ENCODE data around the gene MCC. TPM values are rescaled to one million over a fixed set of nuclear protein-coding genes. Genes with fewer than 3 reads are reported as not detected.

Gene MCC
- polyA plus RNA-seq, 1 donor (not counting 4 experiments of a cell fraction or from before 2014, with no cell fraction given), result 24.6 TPM

DNA sequence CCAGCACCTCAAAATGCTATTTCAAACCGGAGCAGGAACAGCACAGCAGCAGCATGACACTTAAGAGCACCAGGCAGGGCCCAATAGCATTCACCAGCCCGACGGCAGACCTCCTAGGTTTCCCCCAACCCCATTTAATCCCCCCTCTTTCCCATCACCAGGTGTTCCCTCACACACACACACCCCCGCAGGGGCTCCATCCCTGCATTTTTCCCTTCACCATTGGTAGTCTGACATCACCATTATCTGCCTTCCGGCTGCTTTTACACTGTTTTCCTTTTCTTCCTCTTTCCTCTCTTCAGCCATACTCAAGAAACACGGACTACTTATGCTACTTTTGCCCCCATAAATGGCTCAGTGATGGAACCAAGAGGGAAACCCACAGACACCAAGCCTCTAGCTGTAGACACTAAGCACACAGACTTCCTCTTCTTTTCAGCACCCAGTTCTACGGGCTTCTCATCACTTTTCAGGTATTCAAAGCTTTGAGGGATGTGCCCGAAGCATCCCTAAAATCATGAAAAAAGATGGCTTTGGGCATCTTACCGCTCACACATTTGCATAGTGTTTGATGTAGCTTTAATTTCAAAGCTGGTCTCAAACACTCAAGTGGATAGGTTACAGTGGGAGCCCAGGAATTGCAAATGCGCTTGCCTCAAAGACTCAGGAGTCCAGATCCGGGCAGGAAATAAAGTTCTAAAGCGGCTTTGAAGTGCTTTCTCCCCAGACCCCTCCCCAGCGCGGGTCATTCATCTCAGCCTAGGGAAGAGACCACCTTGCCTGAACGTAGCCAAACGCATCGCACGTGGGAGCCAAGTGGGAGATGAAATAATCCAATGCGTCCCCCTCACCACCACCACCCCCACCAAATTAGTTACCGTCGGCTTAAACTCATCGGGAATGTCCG lies 194.9 kb downstream of the MCC start:
- peak overlapping the region; percentile 85 for H3K4me2 ChIP-seq (ENCODE audit: control insufficient read depth, extremely low read depth, insufficient read depth, low read depth, low read length)
- H3K27me3 ChIP-seq (ENCODE audit: control insufficient read depth, extremely low read depth, insufficient read depth, low read length), result no peaks in the 10 kb centered on the region
- no peak for DNase-seq (ENCODE audit: low read depth, low spot score)
- peaks cover 58% of the 10 kb centered on the region for H3K79me2 ChIP-seq (ENCODE audit: control insufficient read depth, insufficient read depth, low read length)
- H3K27ac ChIP-seq (ENCODE audit: control insufficient read depth, insufficient read depth, low read length), result peak overlapping the region; percentile 85
- peaks cover 22% of the 10 kb centered on the region for H3K4me1 ChIP-seq (ENCODE audit: control insufficient read depth, extremely low read depth, insufficient read depth, low read length)
- H3K36me3 ChIP-seq (ENCODE audit: control insufficient read depth in 2 of 2, extremely low read depth in 1 of 2, insufficient read depth in 2 of 2, low read length in 2 of 2), result no peaks in the 10 kb centered on the region
- H2AFZ ChIP-seq (ENCODE audit: control insufficient read depth, low read length), result peak overlapping the region; percentile 63
- H3K9ac ChIP-seq (ENCODE audit: control insufficient read depth, extremely low read depth, insufficient read depth, low read length), result peak overlapping the region; percentile 90
- peak; percentile 62 for FAIRE-seq
- no peaks in the 10 kb centered on the region for H3K9me3 ChIP-seq (ENCODE audit: control insufficient read depth, low read depth, low read length)
- TF ChIP-seq, protein P1, sequence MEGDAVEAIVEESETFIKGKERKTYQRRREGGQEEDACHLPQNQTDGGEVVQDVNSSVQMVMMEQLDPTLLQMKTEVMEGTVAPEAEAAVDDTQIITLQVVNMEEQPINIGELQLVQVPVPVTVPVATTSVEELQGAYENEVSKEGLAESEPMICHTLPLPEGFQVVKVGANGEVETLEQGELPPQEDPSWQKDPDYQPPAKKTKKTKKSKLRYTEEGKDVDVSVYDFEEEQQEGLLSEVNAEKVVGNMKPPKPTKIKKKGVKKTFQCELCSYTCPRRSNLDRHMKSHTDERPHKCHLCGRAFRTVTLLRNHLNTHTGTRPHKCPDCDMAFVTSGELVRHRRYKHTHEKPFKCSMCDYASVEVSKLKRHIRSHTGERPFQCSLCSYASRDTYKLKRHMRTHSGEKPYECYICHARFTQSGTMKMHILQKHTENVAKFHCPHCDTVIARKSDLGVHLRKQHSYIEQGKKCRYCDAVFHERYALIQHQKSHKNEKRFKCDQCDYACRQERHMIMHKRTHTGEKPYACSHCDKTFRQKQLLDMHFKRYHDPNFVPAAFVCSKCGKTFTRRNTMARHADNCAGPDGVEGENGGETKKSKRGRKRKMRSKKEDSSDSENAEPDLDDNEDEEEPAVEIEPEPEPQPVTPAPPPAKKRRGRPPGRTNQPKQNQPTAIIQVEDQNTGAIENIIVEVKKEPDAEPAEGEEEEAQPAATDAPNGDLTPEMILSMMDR (optimal IDR thresholded peaks at IDR 0.05 in 1 of 3, IDR thresholded peaks at IDR 0.05 in 1 of 3, conservative IDR thresholded peaks at IDR 0.05 in 1 of 3; ENCODE audit: extremely low read depth in 1 of 3, insufficient read depth in 2 of 3, low read length in 3 of 3), result no peak
- TF ChIP-seq EZH2 (IDR thresholded peaks at IDR 0.05; ENCODE audit: low read length), result no peak
- no peaks in the 10 kb centered on the region for H4K20me1 ChIP-seq (ENCODE audit: control insufficient read depth, extremely low read depth, insufficient read depth, low read length)
- dilution Hi-C loops (cut with MboI; ENCODE audit: extremely low pct_ligation_motif_present, low sequenced_read_pairs), result no loop called here
- no peaks in the 10 kb centered on the region for H3K9me1 ChIP-seq (ENCODE audit: control insufficient read depth, extremely low read depth, insufficient read depth, low read length)
- H3K4me3 ChIP-seq (ENCODE audit: control insufficient read depth in 2 of 3, extremely low read depth in 1 of 3, insufficient read depth in 2 of 3, low read depth in 1 of 3, low read length in 3 of 3), result peak overlapping the region; percentile 46 to 86 (median 63)

DNA sequence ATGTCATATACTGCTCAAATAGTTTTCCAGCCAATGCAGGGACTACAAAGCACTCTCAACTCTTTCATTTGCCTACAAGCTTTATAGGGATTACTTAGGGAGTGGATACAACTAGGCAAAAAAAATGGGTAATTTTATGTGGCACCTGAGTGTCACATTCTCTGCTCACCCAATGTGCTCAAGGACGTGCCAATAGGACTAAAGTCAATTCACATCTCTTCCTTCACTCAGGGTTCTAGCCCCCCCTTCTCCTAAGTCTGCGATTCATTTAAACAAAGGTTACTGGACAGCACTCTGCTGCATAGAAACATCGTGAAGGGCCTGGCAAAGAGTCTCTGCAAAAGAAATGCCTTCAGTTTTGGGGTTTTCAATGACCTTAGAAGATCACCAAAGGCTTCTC lies 195.8 kb downstream of the MCC start:
- no peaks in the 10 kb centered on the region for H3K9me1 ChIP-seq (ENCODE audit: control insufficient read depth, extremely low read depth, insufficient read depth, low read length)
- peaks cover 67% of the 10 kb centered on the region for H3K79me2 ChIP-seq (ENCODE audit: control insufficient read depth, insufficient read depth, low read length)
- H2AFZ ChIP-seq (ENCODE audit: control insufficient read depth, low read length), result no peak overlapping the region
- H3K9ac ChIP-seq (ENCODE audit: control insufficient read depth, extremely low read depth, insufficient read depth, low read length), result peak overlapping the region; percentile 90
- H3K9me3 ChIP-seq (ENCODE audit: control insufficient read depth, low read depth, low read length), result no peaks in the 10 kb centered on the region
- no peak overlapping the region for H3K27ac ChIP-seq (ENCODE audit: control insufficient read depth, insufficient read depth, low read length)
- no peaks in the 10 kb centered on the region for H3K36me3 ChIP-seq (ENCODE audit: control insufficient read depth in 2 of 2, extremely low read depth in 1 of 2, insufficient read depth in 2 of 2, low read length in 2 of 2)
- no peaks in the 10 kb centered on the region for H4K20me1 ChIP-seq (ENCODE audit: control insufficient read depth, extremely low read depth, insufficient read depth, low read length)
- dilution Hi-C loops (cut with MboI; ENCODE audit: extremely low pct_ligation_motif_present, low sequenced_read_pairs), result no loop called here
- no peak for FAIRE-seq
- TF ChIP-seq EZH2 (IDR thresholded peaks at IDR 0.05; ENCODE audit: low read length), result no peak
- TF ChIP-seq, protein P1 (optimal IDR thresholded peaks at IDR 0.05 in 1 of 3, IDR thresholded peaks at IDR 0.05 in 1 of 3, conservative IDR thresholded peaks at IDR 0.05 in 1 of 3; ENCODE audit: extremely low read depth in 1 of 3, insufficient read depth in 2 of 3, low read length in 3 of 3), result no peak
- DNase-seq (ENCODE audit: low read depth, low spot score), result no peak
- peak overlapping the region; percentile 46 to 86 (median 63) for H3K4me3 ChIP-seq (ENCODE audit: control insufficient read depth in 2 of 3, extremely low read depth in 1 of 3, insufficient read depth in 2 of 3, low read depth in 1 of 3, low read length in 3 of 3)
- H3K27me3 ChIP-seq (ENCODE audit: control insufficient read depth, extremely low read depth, insufficient read depth, low read length), result no peaks in the 10 kb centered on the region
- H3K4me1 ChIP-seq (ENCODE audit: control insufficient read depth, extremely low read depth, insufficient read depth, low read length), result peaks cover 22% of the 10 kb centered on the region
- peak overlapping the region; percentile 85 for H3K4me2 ChIP-seq (ENCODE audit: control insufficient read depth, extremely low read depth, insufficient read depth, low read depth, low read length)
